COR-L47 (cell line): ENCODE data around the gene UBE4A.

Source experiments
- DNase-seq: peaks from one replicate; lab custom pipeline; 2025; lab: John Stamatoyannopoulos, UW

UBE4A gene, protein sequence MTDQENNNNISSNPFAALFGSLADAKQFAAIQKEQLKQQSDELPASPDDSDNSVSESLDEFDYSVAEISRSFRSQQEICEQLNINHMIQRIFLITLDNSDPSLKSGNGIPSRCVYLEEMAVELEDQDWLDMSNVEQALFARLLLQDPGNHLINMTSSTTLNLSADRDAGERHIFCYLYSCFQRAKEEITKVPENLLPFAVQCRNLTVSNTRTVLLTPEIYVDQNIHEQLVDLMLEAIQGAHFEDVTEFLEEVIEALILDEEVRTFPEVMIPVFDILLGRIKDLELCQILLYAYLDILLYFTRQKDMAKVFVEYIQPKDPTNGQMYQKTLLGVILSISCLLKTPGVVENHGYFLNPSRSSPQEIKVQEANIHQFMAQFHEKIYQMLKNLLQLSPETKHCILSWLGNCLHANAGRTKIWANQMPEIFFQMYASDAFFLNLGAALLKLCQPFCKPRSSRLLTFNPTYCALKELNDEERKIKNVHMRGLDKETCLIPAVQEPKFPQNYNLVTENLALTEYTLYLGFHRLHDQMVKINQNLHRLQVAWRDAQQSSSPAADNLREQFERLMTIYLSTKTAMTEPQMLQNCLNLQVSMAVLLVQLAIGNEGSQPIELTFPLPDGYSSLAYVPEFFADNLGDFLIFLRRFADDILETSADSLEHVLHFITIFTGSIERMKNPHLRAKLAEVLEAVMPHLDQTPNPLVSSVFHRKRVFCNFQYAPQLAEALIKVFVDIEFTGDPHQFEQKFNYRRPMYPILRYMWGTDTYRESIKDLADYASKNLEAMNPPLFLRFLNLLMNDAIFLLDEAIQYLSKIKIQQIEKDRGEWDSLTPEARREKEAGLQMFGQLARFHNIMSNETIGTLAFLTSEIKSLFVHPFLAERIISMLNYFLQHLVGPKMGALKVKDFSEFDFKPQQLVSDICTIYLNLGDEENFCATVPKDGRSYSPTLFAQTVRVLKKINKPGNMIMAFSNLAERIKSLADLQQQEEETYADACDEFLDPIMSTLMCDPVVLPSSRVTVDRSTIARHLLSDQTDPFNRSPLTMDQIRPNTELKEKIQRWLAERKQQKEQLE

DNA sequence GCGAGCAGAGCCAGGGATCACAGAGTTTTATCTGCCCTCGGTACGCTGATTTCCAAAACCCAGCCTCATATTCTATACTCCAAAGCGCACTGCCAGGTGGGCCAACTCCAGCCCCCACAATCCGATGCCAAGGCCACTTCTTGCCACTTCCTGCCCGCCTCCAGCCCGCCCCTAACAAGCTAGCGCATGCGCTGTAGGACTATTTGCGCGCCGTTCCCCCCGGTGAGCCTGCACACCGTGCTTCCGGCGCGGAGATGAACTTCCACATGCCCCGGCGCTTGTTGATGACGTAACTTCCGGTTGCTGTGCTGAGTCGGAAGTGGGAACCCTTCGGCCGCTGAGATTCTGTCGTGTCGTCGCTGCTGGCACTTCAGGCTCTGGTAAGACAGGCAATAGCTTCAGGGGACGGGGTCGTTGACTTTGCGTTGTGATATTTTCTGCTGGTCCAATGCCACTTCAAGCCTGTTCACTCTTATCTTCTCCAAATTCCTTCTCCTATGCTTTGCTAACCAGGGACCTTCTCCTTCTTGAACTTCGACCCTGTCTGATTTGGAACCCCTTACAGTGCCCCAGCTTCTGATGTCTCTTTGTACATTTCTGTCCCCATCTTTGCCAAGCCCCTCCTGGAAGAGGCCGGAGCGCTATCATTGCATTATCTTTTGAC is at the start of gene UBE4A:
Gene UBE4A, plus strand, starts transcription at position 306 of the 664 bp plus-strand sequence. CDS start 5,481 bp downstream, outside the sequence.
- DNase-seq = peak; percentile 95

DNA sequence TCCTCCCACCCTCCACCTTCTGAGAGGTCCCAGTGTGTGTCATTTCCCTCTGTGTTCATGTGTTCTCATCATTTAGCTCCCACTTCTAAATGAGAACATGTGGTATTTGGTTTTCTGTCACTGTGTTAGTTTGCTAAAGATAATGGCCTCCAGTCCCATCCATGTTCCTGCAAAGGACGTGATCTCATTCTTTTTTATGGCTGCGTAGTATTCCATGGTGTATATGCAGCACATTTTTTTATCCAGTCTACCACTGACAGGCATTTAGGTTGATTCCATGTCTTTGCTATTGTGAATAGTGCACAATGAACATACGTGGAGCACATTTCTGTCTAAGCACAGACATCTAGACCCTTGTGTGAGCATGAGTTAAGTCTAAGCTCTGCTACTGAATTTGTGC is 49.1 kb upstream of the UBE4A start:
- no peak for DNase-seq

DNA sequence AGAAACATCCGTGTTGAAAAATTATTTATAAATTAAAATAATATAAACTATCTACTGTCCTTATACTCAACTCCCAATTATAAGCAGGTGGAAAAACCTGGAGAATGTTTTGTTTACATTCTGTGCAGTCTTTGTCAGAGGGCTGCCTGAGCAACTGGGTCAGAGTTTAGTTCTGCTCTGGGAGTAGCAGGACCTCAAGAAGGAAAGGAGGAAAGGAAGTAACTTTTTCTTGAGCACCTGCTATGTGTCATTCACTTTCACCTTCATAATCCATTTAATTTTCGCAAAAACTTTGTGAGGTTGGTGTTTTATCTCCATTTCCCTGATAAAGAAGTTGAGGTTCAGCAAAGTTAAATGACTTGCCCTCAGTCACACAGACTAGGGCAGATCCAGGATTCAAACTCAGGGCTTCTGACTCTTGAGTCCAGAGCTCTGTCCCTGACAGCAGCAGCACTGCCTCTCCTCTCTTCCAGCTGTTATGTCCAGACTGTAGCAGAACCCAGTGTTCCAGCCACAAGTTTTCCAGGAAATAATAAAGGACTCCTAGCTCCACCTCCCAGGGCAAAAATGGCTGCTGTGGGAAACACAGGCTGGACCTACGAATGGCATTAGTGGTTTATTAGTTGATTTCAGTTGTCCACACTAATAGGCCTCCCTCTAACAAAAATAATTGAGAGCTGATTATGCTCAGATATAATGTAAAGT is 48.5 kb upstream of the UBE4A start:
- DNase-seq = no peak

DNA sequence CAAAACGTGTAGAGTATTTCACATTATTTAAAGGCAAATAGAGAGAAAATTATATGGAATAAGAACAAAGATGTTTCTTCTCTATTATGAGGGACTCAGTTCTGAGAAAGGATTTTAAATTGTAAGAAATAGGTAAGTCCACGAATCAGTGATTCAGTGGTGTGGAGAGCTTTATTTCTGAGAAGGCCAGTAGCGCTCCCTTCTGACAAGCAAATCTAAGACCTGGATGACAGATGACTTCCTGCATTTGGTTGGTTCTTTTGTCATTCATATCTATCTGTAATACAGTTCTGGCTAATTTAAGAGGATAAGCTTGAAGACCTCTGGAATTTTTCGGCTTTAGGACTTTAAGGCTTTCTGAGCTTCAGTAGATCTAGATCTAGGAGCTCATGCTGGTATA is 47.9 kb upstream of the UBE4A start:
- no peak for DNase-seq

DNA sequence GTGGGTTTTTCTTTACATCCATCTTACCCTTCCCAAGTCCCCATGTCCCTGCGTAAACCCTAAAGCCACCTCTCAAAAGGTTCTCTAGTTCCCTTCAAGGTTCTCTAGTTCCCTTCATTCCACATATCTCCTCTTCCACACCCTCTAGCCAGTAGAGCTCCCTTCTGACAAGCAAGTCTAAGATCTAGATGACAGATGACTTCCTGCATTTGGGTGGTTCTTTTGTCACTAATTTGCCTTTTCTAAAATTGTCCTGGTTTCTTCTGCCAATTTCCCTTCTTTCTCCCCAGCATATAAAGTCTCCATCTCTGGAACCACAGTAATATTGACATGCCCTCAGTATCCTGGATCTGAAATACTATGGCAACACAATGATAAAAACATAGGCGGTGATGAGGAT is 47.1 kb upstream of the UBE4A start:
- no peak for DNase-seq

DNA sequence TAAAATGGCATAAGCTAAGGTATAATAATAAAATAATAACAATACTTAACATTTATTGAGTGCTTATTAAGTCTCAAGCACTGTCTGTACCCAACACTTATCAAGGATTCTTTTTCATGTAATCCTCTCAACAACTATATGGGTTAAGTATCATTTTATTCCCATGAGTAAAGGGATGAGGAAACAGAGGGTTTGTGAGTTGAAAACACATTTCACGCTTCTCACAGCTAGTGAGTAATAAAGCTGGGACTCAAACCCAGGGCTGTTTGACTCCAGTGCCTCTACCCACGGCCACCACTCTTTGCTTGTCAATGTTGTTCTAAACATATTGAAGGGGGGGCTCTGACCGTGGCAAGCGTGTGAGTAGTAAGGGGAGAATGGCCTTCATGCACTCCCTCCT is 46.2 kb upstream of the UBE4A start:
- DNase-seq = no peak

DNA sequence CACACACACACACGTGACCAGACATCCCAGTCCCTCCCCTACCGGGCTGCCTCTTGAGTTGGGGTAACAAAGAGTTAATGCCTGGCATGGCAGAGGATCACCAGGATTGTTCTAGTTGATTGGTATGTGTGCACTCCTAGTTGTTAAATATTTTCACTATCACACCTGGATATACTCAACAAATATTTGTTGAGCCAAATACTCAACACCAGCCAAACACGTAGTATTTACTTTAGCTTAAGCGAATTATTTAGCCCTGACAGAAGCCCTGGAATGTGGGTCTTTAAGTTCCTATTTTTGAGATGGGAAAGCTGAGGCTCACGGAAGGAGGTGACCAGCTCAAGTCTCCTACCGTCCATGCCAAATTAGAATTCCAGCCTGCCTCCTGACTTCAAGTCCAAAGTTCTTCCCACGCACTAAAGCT is 44.4 kb upstream of the UBE4A start:
- DNase-seq = no peak

DNA sequence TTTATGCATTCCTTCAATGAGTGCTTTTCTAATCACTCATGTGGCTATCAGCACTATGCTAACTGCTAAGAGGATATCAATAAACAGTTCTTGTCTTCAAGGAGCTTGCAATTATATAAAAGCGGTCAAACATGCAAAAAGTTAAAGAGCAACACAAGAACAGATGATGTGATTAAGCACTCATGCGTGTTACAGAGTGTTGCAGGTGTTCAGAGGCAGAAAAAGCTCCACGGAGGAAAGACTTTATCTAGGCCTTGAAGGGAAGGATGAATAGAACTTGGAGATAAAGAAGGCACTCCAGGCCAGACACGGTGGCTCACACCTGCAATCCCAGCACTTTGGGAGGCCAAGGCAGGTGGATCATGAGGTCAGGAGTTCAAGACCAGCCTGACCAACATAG is 41.3 kb upstream of the UBE4A start:
- no peak for DNase-seq

DNA sequence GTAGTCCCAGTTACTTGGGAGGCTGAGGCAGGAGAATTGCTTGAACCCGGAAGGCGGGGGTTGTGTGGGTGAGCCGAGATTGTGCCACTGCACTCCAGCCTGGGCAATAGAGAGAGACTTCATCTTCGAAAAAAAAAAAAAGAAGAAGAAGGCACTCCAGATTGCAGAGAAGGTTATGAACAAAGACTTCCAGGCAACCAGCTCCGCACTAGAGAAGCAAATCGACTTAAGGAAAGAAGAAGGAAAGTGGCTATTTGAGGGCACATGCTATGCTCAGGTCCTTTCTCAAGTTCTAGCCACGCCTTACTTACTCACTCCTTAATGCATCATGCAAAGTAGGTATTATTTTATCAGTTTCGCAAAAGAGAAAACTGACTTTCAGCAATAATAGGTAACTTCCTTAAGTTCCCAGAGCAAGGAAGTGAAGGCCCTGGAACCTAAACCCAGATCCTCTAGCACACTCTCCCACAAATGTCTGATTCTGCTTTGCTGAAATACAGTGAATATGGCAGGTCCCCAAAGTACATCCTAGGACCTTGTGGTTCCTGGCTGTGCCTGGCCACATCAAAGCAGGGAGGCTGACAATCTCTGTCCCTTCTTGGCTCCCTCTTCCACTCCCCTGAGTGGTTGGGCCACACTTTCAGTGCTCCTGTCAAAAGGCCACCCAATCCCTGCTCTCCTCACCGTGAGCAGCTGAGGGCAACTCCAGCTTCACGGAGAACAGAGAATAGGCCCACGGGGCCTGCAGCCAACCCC is 40.6 kb upstream of the UBE4A start:
- no peak for DNase-seq

DNA sequence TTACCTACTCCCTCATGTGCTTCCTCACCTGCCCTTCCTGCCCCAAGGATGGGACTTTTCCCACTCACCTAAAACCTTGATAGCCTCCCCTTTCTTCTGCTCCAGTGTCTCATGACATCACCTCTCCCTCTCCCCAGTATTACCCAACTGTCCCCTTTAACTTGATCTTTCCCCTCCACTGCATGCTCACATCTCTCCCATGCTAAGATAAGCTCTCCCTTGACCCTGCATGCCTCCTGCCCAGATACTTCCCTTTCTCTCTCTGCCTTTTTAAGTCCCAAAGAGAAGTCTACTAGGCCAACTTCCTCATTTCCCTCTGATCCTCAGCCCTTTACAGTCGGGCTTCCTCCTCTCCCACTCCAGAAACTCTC is 40.1 kb upstream of the UBE4A start:
- DNase-seq = no peak

DNA sequence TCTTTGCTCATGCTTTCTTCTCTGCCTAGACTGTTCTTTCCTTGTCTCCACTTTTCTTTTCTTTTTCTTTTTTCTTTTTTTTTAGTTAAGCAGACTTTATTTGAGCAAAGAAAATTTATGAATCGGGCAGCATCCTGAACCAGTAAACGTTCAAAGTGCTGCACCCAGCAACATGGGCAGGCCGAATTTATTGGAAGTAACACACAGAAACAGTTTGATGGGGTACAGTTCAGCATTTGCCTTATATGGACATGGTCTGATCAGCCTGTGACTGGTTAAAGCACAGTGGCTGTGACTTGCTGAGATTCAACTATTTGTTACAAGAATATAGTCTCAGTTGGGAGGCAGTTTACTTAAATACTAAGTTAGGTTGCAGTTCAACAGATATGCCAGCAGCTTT is 38.9 kb upstream of the UBE4A start:
- no peak for DNase-seq

DNA sequence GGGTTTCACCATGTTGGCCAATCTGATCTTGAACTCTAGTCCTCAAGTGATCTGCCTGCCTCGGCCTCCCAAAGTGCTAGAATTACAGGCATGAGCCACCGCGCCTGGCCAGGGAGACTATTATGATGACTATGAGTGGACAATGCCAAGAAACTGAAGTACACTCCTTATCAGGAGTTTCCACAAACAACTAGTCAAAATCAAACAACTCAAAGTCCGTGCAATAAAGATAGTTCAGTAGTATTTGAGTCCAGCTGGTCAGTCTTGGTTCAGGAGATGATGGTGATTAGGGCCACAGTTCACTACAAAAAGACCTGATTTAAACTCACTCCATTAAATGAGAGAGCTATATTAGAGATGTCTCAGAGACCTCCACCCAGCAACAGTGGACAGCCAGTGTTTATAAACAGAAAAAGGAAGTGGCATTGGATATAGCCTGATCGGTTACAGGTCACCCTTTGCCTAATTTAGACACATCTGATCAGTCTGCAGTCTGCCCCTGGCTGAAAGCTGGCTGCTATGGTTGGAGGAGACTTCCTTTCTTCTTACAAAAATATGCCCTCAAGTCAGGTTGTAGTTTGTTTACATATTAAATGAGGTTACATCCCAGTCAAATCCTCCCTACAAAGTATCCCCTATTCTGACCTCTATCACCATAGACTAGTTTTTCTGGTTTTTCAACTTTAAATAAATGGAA is 37.9 kb upstream of the UBE4A start:
- DNase-seq = no peak

DNA sequence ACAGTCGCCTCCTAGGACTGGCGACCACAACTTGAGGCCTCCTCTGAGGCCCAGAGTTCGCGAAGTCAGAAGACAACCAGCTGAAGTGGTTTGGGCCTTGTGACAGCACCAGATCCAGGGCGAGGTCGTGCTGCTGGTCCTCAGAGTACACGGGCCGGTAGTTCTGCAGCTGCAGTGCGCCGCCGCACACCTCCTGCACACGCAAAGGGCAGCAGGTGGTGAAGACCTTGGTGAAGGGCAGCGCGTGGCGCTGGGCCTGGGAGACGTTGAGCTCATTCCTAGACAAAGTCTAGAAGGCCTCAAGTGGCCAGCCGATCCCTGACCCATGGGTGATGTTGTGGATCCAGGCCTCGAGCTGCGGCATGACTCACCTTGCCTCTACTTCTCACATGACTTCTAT is 36.7 kb upstream of the UBE4A start:
- DNase-seq = no peak

DNA sequence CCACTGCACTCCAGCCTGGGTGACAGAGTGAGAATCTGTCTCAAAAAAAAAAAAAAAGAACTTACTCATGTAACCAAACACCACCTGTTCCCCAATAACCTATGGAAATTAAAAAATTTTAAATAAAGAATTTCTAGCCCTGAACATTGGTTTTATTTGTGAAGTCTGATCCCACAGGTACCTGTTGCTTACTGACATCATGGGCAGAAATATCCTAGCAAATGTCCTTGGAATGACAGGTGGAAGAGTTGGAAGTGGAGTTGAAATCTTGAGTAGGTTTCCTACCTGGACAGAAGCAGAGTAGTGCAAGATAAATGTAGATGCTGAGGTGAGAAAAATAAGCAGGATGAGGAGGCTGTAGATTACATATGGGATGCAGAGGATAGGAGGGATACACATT is 34.1 kb upstream of the UBE4A start:
- no peak for DNase-seq

DNA sequence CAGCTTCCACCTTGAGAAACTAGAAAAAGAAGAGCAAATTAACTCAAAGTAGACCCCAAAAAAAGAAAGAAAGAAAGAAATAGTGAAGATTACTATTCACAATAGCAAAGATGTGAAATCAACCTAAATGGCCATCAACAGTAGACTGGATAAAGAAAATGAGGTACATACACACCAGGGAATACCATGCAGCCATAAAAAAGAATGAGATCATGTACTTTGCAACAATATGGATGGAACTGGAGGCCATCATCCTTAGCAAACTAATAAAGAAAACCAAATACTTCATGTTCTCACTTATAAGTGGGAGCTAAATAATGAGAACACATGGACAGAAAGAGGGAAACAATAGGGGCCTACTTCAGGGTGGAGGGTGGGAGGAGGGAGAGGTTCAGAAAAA is 30.7 kb upstream of the UBE4A start:
- no peak for DNase-seq

DNA sequence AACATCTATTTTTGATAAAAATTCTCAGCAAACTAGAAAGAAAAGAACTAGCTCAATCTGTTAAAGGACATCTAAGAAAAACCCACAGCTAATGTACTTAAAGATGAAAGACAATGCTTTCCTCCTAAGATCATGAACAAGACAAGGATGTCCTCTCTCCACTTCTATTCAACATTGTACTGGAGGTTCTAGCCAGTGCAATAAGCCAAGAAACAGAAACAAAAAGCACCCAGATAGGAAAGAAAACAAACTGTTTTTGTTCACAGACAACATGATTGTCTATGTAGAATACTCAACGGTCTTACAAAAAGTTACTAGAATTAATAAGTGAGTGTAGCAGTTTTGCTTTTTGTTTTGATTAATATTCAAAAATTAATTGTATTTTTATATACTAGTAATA is 24.7 kb upstream of the UBE4A start:
- no peak for DNase-seq

DNA sequence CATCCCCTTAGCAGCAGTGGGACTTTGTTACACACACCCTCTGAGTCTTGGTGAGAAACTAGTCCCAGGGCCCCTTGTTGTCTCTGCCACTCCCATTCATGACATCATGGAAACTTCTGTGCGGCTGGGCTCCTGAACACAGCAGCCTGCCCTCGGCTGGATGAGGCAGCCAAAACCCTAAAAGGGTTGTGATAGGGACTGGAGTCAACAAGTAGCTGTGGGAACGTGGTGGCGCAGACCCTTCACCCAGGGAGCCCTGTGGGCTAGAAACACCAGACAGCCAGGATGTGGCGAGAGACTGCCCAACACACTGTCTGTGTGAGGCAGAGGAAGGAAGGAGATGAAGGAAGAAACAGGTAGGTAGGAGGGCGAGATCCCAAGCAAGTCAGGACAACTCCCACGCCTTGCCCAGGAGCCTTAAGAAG is 20.8 kb upstream of the UBE4A start:
- no peak for DNase-seq

DNA sequence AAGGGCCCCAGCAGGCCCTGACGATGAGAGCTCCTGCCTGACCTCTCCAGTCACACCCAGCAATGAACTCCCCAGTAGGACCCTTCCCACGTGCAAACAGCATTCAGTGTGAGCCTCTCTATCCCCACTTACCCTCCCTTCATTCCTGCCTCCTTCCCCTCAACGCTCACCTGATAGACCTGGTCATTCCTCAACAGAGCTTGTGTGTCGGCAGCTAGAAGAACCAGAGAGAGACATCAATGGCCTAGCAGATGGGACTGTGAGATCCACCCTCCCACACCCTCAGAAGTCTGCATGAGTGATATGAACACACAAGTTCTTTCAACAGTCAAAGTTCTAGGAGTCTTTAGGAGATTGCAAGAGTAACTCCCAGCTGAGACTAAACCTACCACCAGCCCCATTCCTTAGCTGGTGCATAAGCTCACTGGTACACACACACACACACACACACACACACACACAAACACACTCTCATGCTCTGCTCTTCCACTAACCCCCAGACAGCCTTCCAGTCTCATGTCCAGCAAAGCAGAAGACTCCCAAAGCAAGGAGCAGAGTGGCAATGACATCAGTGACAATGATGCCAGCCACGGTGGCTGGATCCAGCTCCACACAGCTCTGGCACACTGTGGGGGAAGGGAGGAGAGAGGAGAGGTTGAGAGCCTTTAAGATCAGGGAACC is 20.0 kb upstream of the UBE4A start:
- DNase-seq = no peak

DNA sequence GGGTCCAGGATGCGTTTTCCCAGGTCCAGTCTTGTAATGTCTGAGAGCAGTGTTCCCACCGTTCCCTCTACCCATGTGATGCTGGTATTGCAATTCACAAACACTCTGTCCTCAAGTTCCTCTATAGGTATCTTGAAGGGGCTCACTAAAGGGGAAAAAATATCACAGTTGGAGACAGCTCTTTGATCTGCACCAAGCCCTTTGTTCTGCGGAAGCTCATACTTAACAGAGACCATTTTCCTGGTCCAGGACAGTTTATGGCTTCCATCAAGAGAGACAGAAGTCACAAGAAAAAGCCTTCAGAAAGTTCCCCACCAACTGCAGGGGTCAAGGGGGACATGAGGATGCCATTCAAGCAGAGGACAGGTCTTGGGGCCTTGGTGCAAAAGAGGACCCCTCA is 19.0 kb upstream of the UBE4A start:
- no peak for DNase-seq

DNA sequence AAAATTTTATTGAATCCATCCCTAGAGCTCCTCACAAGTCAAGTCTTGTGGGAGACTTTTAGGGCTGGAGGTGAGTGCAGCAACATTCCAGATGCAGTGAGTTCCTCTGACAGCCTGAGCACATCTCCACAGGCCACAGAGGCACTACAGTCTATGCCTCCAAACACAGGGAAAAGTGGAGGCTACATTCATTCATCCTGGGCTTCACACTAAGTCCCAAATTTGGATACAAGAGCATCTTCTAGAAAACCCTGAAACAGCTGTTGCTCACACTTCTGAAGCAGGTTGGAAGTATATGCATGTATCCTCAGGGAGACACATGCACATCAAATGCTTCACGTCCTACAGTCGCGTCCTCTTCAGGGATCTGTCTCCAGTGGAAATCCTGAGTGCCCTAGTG is 18.1 kb upstream of the UBE4A start:
- DNase-seq = no peak
